HUDEP-2 (cell line): ENCODE measurements around the gene MCU.
"Not testable (repeated sequence)": the region's sequence is repeated elsewhere in the genome, so short reads cannot be mapped to it uniquely, and the experiment has no call there.

ENCODE experiments used
- DNase-seq, 76 experiments: peaks; one replicate each; lab custom pipeline; 2025; ENCODE audit not compliant: unreplicated experiment in 76 of 76; lab: John Stamatoyannopoulos, UW

MCU gene

DNA sequence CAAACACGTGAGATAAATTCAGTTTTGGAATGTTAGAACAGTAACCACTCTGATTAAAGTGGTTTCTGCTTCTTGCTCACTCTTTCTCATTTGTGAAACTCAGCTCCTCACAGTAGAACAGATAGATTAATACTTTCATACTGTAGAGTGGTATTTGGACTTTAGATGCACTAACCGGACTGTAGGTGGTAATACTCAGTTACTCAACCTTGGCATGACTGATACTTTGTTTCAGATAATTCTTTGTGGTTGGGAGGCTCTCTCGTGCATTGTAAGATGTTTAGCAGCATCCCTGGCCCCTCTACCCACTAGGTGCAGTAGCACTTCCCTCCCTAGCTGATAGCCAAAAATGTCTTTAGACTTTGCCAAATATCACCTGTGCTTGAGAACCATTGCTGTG lies 37.6 kb downstream of the MCU start:
- no peak for DNase-seq

GRCh38 chr10:72730479-72730878 lies 38.5 kb downstream of the MCU start:
- DNase-seq = no peak

- DNase-seq = no peak
Measured at GRCh38 chr10:72731916-72732419, 40.0 kb downstream of the MCU start.

- DNase-seq = no peak
Measured at GRCh38 chr10:72732521-72732920, 40.6 kb downstream of the MCU start.

DNA sequence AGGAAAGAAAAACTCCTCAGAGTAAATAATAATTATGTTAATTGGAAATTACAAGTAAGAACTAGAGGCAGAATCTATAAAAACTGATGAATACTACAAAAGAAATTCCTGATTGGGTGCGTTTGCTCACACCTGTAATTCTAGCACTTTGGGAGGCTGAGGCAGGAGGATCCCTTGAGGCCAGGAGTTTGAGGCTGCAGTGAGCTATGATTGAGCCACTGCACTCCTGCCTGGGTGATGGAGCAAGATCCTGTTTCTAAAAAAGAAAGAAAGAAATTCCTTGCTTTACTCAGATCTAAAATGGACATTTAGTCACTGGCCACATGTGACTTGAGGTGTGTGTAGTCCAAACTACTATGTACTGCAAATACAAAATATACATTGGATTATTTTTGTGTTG lies 42.0 kb downstream of the MCU start:
- DNase-seq = no peak

DNA sequence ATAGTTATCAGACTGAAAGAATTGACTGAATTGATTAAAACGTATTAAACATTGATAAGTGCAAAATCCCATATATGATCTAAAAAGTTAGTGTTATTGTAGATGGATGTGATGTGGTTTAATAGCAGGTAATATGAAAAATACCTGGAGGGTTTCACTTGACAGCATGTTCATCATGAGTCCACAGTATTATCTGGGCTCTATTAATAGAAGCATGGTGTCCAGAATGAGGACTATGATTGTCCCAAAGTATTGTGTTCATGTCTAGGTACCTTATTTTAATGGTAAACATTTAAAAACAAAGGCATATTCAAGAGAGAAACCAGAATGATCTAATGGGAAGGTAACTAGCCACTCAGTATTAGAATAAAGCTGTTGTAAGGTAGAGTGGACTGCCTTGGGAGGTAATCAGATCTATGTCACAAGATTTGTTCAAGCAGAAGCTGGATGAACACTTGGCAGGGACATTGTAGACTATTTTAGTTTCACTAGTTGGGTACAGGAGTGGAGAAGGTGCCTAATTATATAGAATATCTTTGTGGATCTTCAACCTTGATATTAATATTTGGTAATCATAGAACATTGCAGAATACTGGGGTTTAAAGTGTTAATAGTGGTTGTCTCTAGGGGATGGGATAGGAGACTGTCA lies 43.5 kb downstream of the MCU start:
- DNase-seq = no peak

GRCh38 chr10:72736176-72736827 lies 44.4 kb downstream of the MCU start:
- no peak for DNase-seq

DNA sequence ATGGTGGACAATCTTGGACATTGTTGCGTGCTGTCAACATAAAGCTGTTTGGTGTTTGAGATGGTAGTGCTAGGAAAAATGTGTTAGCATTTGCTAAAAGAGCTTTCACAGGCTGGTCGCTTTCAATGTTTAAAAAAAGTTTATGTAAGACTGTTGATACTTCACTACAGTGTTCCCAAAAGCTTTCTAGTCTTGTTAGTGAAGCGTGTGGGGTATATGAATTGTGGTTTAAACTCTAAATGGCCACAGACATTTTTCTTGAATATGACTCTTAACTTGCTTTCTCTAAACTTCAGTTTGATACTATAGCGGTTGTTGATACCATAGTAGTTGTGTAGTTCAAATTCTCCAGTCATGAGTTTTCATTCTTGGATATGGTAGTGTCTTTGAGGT lies 44.9 kb downstream of the MCU start:
- DNase-seq = no peak

DNA sequence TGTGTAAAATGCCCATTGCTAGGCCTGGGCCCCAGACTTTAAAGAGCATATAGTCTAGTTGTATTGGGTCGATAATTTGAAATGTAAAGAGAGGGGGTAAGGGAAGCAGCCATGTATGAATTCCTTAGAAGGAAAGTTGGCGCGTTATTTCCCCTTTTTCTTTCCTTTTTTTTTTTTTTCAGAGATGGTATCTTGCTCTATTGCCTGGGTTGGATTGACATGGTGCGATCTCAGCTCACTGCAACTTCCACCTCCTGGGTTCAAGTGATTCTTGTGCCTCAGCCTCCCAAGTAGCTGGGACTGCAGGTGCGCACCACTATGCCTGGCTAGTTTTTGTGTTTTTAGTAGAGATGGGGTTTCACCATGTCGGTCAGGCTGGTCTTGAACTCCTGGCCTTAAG lies 45.4 kb downstream of the MCU start:
- not testable (repeated sequence) for DNase-seq

DNA sequence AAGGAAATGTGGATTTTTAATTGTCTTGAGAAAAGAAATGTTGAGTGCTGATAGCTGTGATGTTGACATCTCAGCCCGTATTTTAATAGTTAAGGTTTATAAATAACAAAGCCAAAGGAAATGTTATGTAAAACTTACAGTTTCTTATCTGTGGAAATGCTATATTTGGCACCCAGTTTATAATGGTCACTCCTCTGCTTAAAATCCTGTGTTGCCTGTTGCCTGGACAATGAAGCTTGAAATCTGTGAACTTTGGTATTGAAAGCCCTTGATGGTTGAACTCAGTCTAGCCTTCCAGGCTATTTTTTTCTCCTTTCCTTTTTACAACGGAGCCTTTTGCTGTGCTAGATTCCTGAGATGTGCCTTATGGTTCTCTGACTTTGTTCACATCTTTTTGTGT lies 46.5 kb downstream of the MCU start:
- DNase-seq = no peak

GRCh38 chr10:72740528-72740927 lies 48.6 kb downstream of the MCU start:
- peak in 8 of 76 experiments; percentile 1 to 39 (median 15) for DNase-seq

- no peak for DNase-seq
Measured at GRCh38 chr10:72742092-72742491, 50.1 kb downstream of the MCU start.

DNA sequence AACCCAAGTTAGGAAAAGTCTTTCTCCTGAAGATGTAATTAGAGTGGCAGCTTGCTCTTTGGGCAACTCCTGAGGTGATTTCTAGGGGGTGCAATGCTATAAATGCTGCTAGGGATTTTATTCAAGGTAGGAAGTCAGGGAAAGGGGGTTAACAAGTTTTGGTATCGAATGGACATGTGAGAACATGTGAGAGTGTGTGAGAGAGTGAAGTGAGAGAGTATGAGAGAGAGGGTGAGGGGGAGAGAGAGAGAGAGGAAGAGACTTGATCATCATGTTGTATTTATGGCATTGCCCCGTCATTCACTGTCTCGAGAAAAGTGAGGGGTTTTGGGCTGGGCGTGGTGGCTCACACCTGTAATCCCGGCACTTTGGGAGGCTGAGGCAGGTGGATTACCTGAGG lies 50.9 kb downstream of the MCU start:
- no peak for DNase-seq

GRCh38 chr10:72744566-72744965 lies 52.6 kb downstream of the MCU start:
- DNase-seq = no peak

GRCh38 chr10:72746426-72747363 lies 54.8 kb downstream of the MCU start:
- no peak for DNase-seq

DNA sequence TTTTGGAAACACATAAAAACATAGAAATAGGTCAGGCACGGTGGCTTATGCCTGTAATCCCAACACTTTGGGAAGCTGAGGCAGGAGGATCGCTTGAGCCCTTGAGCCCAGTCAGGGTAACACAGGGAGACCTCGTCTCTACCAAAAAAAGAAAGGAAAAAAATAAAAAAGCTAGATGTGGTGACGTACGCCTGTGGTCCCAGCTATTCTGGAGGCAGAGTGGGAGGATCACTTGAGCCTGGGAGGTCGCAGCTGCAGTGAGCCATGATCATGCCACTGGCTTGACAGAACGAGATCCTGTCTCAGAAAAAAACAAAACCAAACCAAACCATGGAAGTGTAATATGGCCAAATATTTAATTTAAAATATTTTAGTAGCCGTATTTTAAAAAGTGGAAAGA lies 55.6 kb downstream of the MCU start:
- DNase-seq = no peak

- DNase-seq = peak in 41 of 76 experiments; percentile 2 to 66 (median 21)
Measured at GRCh38 chr10:72753760-72754231, 61.9 kb downstream of the MCU start.

GRCh38 chr10:72754275-72755032 lies 62.5 kb downstream of the MCU start:
- no peak for DNase-seq

- DNase-seq = peak in 1 of 76 experiments; percentile 4
Measured at GRCh38 chr10:72756674-72757385, 64.9 kb downstream of the MCU start.

DNA sequence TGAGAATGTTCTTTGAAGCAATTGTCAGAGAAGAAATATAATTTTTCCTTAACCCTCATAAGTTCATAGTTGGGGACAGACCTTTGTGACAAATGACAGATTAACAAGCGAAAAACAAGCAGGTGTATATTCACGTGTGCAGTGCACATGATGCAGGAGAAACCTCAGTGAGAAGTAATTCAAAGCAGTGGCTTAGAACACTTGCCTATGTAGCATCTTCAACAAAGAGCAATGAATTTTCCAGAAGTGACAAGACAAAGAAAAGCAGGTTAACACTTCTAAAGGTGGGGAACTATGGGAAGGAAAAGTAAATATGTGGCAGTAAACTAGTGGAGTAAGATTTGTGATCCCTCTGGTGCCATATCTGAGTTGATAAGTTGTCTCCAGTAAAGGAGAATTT lies 65.8 kb downstream of the MCU start:
- no peak for DNase-seq
